Pancreas (tissue), 10 donors: Measurements from ENCODE around the gene MKRN1. TPM values are rescaled to one million over a fixed set of nuclear protein-coding genes. Genes with fewer than 3 reads are reported as not detected.

ENCODE experiments used
- ATAC-seq, 4 donors: fragments of 200-7000 bp; cut with Tn5 transposase; one replicate each; pipeline versions ENCODE4 v1.8.0 to v1.9.1; 2020; ENCODE audit warnings: mild to moderate bottlenecking in 4 of 4, moderate library complexity in 4 of 4
- DNase-seq, 6 donors: peaks; one replicate each; pipeline ENCODE4 v3.0.0-alpha.2; 2020
- FAIRE-seq: peaks from 2 replicates; lab custom pipeline; 2012; peaks lifted over from hg19 to GRCh38; lab: Jason Lieb, UNC
- H3K27ac ChIP-seq, 4 donors: fragments of 200-600 bp; sonication (generic); 1 replicate in 3 of 4; 2 replicates in 1 of 4; pipeline versions ENCODE4 v1.5.0 to v1.8.0; 2020
- H3K27me3 ChIP-seq, 4 donors: fragments of 200-600 bp; one replicate each; pipeline ENCODE4 v1.8.0; 2021
- H3K36me3 ChIP-seq, 3 donors: fragments of 200-600 bp; sonication (generic) in 1 of 3; one replicate each; pipeline versions ENCODE4 v1.5.0 to v1.8.0; 2020 to 2021
- H3K4me1 ChIP-seq, 3 donors: fragments of 200-600 bp; one replicate each; pipeline ENCODE4 v1.8.0; 2021
- H3K4me3 ChIP-seq, 4 donors: fragments of 200-600 bp; sonication (generic) in 2 of 4; one replicate each; pipeline versions ENCODE4 v1.5.0 to v1.8.0; 2020 to 2021
- H3K9me3 ChIP-seq, 4 donors: fragments of 200-600 bp; one replicate each; pipeline ENCODE4 v1.8.0; 2021
- WGBS, 2 donors: extraction: QIAGEN DNeasy Blood & Tissue Kit; methylation state at CpG; one replicate each; pipeline ENCODE4 v1.1.7; 2013; 5-methylcytosine and 5-hydroxymethylcytosine counted together
- intact Hi-C, 3 donors: fragments of 100-400 bp; cut with DNase I; formaldehyde crosslinking; loops; one replicate each; pipeline versions ENCODE4 v1.11.1 to v1.14.2; 2022
- polyA plus RNA-seq, 2 donors: library from polyadenylated mRNA; stranded (reverse); fragments of 200-250 nt; gene quantifications; one replicate each; pipeline ENCODE4 v1.2.3, GENCODE V29; 2013
- total RNA-seq, 6 donors: library from RNA; stranded (reverse); fragmentation: NEBNext Ultra II Directional in 4 of 6; extraction: Animal tissue kit (Norgen Biotek cat#: 25700) in 4 of 6; gene quantifications; one replicate each; pipeline versions ENCODE4 v1.2.1 to v1.2.4, GENCODE V29; 2021 to 2023
- TF ChIP-seq, protein P1 (sequence below), 4 donors: fragments of 200-600 bp; sonication (generic) in 3 of 4; IDR thresholded peaks; one replicate each; pipeline versions ENCODE4 v1.5.0 to v1.8.0; 2021; ENCODE audit warnings: antibody characterized with exemption in 4 of 4
- donor health status: healthy with polysubstance abuse.
- donor health status: DM: no; HTN: no; CAD: no; lungs with moderate emphysema.
- donor health status: DM: no; HTN: no; CAD: no.
- donor health status: control.
- donor health status: control.
- donor health status: Bipolar disorder and iron deficiency.
- donor health status: DM: yes; HTN: yes; CAD: no.
- donor health status: DM: no; HTN: no; CAD: no.
- donor health status: DM: no; HTN: no; CAD: no.
- donor health status: DM: yes; HTN: yes; CAD: no.

The MKRN1 gene
- total and polyA plus RNA-seq, 8 donors, result 26.5 to 65.8 (median 60.2) TPM

DNA sequence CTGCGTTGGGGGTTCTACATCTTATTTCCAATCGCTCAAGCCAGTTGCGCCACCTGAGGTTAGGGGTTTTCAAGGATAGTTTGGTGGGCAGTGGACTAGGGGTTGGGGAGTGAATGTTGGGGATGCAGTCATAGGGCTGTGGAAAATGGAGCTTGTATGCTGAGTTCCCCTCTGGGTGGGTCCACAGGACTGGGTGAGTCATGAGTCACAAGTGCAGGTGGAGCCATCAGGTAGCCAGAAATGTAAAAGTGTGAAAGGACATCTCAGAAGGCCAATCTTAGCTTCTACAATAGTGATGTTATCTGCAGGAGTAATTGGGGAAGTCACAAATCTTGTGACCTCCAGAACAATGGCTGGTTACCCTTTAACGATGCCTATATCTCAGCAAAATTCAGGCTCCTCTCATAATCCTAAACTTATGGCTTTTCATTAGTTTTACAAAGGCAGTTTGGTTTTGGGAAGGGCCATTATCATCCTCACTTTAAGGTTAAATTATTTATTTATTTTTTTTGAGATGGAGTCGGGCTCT, 18.0 kb upstream of the MKRN1 start:
- FAIRE-seq (no peak), DNase-seq (no peak), ATAC-seq (no peak)
- TF ChIP-seq, protein P1, sequence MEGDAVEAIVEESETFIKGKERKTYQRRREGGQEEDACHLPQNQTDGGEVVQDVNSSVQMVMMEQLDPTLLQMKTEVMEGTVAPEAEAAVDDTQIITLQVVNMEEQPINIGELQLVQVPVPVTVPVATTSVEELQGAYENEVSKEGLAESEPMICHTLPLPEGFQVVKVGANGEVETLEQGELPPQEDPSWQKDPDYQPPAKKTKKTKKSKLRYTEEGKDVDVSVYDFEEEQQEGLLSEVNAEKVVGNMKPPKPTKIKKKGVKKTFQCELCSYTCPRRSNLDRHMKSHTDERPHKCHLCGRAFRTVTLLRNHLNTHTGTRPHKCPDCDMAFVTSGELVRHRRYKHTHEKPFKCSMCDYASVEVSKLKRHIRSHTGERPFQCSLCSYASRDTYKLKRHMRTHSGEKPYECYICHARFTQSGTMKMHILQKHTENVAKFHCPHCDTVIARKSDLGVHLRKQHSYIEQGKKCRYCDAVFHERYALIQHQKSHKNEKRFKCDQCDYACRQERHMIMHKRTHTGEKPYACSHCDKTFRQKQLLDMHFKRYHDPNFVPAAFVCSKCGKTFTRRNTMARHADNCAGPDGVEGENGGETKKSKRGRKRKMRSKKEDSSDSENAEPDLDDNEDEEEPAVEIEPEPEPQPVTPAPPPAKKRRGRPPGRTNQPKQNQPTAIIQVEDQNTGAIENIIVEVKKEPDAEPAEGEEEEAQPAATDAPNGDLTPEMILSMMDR (IDR thresholded peaks at IDR 0.05), result no peak
- Histone ChIP-seq H3K27me3 (no peaks in the 10 kb centered on the region), H3K4me1 (no peaks in the 10 kb centered on the region), H3K27ac (no peak overlapping the region), H3K4me3 (no peak overlapping the region), H3K9me3 (no peaks in the 10 kb centered on the region), H3K36me3 (no peaks in the 10 kb centered on the region)
- WGBS, 2 donors, result 73 to 76% methylated on average over 5 of the region's 5 CpGs
- intact Hi-C loops, result no loop called here

- no peak for ATAC-seq
- no peaks in the 10 kb centered on the region for H3K9me3 ChIP-seq
- no peaks in the 10 kb centered on the region for H3K27me3 ChIP-seq
- FAIRE-seq, result no peak
- no peak overlapping the region for H3K4me3 ChIP-seq
- H3K27ac ChIP-seq, result no peak overlapping the region
- no peaks in the 10 kb centered on the region for H3K36me3 ChIP-seq
- TF ChIP-seq, protein P1 (IDR thresholded peaks at IDR 0.05), result no peak
- DNase-seq, result no peak
- no peaks in the 10 kb centered on the region for H3K4me1 ChIP-seq
- intact Hi-C loops, result no loop called here
- 73 to 74% methylated on average over 8 of the region's 9 CpGs for WGBS, 2 donors
Observed at GRCh38 chr7:140495514-140496097, 16.3 kb upstream of the MKRN1 start.

DNA sequence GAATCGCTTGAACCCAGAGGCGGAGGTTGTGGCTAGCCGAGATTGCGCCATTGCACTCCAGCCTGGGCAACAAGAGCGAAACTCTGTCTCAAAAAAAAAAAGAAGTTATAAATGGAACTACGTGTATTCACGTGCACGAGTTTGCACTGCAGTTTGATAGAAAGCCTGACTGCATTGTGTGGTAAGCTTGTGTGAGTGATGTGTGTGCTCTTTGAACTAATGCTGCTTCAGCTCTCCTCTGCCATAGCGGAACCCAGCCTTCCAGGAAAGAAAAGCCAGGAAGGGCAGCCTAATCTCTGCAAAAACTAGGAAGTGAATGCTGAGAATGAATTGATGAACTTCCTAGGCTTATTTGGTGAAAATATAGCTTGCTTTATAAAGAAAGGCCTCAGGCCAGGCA, 15.6 kb upstream of the MKRN1 start:
- Histone ChIP-seq H3K36me3 (no peaks in the 10 kb centered on the region), H3K9me3 (no peaks in the 10 kb centered on the region), H3K27ac (no peak overlapping the region), H3K4me3 (no peak overlapping the region), H3K27me3 (no peaks in the 10 kb centered on the region), H3K4me1 (no peaks in the 10 kb centered on the region)
- TF ChIP-seq, protein P1 (IDR thresholded peaks at IDR 0.05), result no peak
- WGBS, 2 donors, result 89 to 94% methylated on average over 9 of the region's 9 CpGs
- intact Hi-C loops, result no loop called here
- ATAC-seq (peak in 2 of 4 donors; percentile 20 to 56), DNase-seq (no peak), FAIRE-seq (no peak)

DNA sequence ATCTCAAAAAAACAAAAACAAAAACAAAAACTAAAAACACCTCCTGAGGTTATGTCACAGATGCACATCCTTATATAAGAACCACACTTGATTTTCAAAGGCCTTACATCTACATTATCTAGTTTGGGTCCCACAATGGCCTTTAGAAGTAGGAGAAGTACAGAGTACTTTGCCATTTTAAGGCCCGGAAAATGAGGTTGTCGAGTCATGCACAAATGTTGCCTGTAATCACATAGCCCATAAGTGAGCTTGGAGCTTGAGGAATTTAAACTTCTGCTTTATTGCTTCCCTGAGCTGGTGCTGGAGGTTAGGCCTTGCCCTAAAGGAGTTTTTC, 9.7 kb upstream of the MKRN1 start:
- no peak overlapping the region for H3K4me3 ChIP-seq
- 87 to 90% methylated on average over 2 of the region's 2 CpGs for WGBS, 2 donors
- no peaks in the 10 kb centered on the region for H3K9me3 ChIP-seq
- TF ChIP-seq, protein P1 (IDR thresholded peaks at IDR 0.05), result no peak
- H3K27me3 ChIP-seq, result no peaks in the 10 kb centered on the region
- H3K27ac ChIP-seq, result no peak overlapping the region
- no peak for FAIRE-seq
- no peaks in the 10 kb centered on the region for H3K4me1 ChIP-seq
- ATAC-seq, result no peak
- no peaks in the 10 kb centered on the region for H3K36me3 ChIP-seq
- intact Hi-C loops, result no loop called here
- no peak for DNase-seq

GRCh38 chr7:140485500-140486265, 6.4 kb upstream of the MKRN1 start:
- FAIRE-seq, result no peak
- 67 to 82% methylated on average over 14 of the region's 14 CpGs for WGBS, 2 donors

More at GRCh38 chr7:140485500-140486265, 6.4 kb upstream of the MKRN1 start:
- intact Hi-C loops, result no loop called here
- DNase-seq (no peak), ATAC-seq (peak in 1 of 4 donors; percentile 25)
- no peak overlapping the region for H3K4me3 ChIP-seq
- H3K27me3 ChIP-seq, result no peaks in the 10 kb centered on the region
- no peaks in the 10 kb centered on the region for H3K4me1 ChIP-seq
- no peaks in the 10 kb centered on the region for H3K9me3 ChIP-seq
- TF ChIP-seq, protein P1 (IDR thresholded peaks at IDR 0.05), result no peak
- H3K36me3 ChIP-seq, result no peaks in the 10 kb centered on the region
- H3K27ac ChIP-seq, result no peak overlapping the region
